Stimulated activated CD4-positive, alpha-beta T cell treated with anti-CD3 and anti-CD28 coated beads, TNF-alpha, amount 100 ng/mL, for 24 hours (primary cell): ENCODE measurements around the gene CNBD2.
A peak's percentile ranks its signal among the peaks of the same experiment; 100 is the strongest.
"Not testable (repeated sequence)": the region's sequence is repeated elsewhere in the genome, so short reads cannot be mapped to it uniquely, and the experiment has no call there.

Source experiments
- DNase-seq, 3 experiments: peaks; one replicate each; pipeline ENCODE4 v3.0.0-alpha.2; 2020; ENCODE audit warnings: low read depth in 3 of 3

Gene CNBD2

GRCh38 chr20:35967979-35968640 is at the start of gene CNBD2:
Gene CNBD2, plus strand, starts transcription at chr20:35968590. Its CDS starts 173 bp downstream, at chr20:35968763.
- DNase-seq: no peak

DNA sequence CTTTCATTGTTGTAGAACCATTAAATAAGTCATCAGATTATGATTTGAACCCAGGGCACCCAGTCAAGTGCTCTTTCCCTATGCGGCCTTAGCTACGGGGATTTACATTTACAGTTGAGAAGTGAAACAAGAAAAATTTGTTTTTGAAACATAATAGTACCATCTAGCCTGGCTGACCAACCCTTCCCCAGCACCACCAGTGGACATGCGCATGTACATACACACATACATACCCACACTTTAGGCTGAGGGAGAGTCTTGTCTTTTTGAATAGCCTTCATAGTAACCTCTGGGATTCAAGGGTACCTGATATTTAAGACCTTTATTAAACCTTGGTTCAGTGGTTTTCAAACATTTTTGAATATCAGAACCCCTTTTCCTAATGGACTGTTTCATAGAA is 47.9 kb upstream of the CNBD2 start:
- no peak for DNase-seq

DNA sequence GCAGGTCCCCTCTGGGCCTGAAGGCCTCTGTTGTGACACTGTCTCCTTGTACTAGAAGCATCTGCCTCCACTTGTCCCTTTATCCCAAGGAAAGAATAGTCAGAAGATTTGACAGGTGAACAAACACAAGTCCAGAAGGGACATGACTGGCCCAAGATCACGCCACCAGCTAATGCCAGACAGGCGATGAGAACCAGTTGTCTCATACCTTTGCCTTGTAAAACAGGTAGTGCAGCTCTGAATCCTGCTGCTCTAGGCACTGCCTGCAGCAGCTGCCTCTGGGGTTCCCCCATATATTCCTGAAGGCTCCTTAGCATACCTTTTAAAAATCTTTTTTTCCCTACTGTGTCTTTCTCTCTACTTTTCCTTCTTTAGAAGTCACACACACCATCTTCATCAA is 39.1 kb upstream of the CNBD2 start:
- DNase-seq: no peak

GRCh38 chr20:35934050-35934449 is 34.3 kb upstream of the CNBD2 start:
- no peak for DNase-seq

- no peak for DNase-seq
Observed at GRCh38 chr20:35939264-35939663, 29.1 kb upstream of the CNBD2 start.

DNA sequence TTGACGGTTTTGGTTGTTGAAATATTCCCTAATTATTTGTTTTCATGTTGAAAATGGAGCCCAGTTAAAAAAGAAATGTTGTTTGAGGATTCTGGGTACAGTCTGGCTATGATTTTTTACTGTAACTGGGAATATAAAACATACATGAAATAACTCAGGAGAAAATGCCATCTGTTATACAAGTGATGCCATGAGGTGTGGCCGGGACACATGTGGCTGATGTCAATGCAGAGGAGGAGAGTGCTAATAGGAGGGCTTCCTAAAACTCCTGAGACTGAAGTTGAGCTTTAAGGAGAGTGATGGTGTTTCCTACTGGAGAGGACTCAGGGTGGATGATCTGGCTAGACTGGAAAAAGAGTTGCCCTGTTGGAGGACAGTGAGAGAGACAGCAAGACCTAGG is 26.8 kb upstream of the CNBD2 start:
- DNase-seq: no peak

GRCh38 chr20:35942243-35942642 is 26.1 kb upstream of the CNBD2 start:
- no peak for DNase-seq

- no peak for DNase-seq
Observed at GRCh38 chr20:35947489-35947888, 20.9 kb upstream of the CNBD2 start.

DNA sequence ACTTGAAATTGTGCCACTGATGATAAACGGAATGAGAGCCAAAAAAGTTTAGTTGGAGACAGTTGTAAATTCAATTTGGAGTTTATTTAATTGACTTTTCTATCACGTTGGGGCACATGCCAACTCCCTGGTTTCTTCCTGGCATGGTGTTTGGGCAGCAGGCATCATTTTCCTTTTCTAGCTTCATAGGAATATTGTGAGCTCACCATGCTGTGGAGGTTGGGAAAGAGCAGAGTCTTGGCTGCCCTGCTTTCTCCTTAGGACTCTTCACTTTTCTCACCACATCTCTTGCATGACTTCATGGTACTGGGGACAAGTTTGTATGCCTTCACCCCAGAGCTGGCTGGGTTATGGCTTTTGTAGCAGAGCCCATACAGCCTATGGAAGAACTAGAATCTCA is 20.5 kb upstream of the CNBD2 start:
- no peak for DNase-seq

GRCh38 chr20:35950093-35950492 is 18.3 kb upstream of the CNBD2 start:
- DNase-seq: no peak

DNA sequence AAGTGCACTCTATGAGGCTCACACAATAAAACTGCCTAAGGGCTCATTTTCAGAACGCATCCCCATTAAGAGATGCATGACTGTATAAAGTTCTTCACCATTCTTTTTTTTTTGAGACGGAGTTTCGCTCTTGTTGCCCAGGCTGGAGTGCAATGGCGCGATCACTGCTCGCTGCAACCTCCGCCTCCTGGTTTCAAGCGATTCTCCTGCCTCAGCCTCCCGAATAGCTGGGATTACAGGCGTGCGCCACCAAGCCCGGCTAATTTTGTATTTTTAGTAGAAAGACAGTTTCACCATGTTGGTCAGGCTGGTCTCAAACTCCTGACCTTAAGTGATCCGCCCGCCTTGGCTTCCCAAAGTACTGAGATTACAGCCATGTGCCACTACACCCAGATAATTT is 16.3 kb upstream of the CNBD2 start:
- DNase-seq: not testable (repeated sequence)

GRCh38 chr20:35952480-35953386 is 15.7 kb upstream of the CNBD2 start:
- DNase-seq: no peak

DNA sequence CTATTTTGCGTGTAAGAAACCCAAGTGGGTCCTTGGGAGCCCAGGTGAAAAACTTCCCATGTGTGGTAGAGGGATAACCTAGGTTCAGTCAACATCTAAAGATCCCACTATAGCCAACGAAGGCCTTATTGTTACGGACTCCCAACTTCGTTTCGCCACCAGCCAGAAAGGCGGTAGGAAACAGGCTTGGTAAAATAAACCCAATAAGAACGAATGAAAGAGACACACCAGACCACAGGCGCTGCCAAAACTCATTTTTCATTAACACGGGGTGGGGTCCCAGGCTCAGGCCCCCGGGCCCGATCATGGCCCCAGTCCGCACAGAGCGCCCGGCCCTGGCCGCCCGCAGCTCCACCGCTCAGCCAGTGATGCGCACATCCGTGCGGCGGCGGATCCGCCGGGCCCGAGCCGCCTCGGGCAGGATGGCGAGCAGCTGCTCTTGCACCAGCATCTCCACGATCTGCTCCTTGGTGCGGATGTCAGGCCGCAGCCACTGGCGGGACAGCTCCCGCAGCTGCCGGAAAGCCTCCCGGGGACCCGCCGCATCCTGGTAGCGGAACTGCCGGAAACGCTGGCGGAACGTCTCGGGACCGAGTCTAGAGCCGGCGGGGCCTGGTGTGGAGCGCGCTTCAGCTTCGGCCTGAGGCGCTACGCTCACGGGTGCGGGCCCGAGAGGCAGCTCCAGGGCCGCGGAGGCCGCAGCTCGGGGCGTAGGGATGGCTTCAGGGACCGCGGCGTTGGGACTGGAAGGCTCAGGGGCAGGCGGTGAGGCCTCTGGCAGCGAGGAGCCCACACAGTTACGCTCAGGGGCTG is 14.8 kb upstream of the CNBD2 start:
- peak; percentile 26 to 60 (median 30) for DNase-seq

DNA sequence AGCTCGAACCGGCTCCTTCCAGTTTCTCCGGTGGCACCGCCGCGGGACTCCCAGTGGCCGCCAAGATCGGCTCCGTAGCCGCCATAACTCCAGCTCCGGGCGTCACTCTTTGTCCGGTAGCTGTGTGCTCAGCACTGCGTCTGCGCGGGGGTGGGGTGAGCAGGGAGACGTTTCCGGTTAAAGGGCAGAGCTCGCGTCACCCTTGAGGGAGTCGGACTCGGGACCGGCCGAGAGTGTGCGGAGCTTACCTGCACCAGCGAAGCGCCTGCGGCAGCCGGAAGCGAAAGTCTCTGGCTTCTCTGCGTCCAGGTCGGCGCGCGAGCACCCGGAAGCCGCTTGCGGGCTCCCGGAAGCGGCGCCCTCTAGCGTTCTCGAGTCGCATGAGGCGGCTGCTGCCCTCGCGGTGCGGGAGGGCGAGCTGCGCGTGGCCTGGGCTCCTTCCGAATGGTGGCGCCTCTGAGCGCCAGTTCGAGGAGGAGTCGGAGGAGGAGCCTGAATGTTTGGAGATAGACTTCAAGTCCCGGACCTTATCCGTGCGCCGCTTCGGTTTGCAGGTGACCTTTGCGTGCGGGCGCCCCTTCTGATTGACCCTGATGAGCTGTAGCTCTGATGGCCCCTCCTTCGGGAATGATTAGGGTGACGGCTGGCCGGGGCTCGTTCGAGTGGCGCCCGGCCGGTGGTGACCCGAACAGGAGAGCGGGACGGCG is 14.0 kb upstream of the CNBD2 start, which contains the start of gene SCAND1:
SCAND1 (minus strand) TSS at position 303 of the 707 bp plus-strand sequence; CDS start at position 85, 218 bp downstream.
- peak; percentile 93 to 98 (median 95) for DNase-seq

GRCh38 chr20:35954907-35955251 is 13.5 kb upstream of the CNBD2 start:
- DNase-seq: peak in 2 of 3 experiments; percentile 12 to 16

GRCh38 chr20:35956616-35957015 is 11.8 kb upstream of the CNBD2 start:
- no peak for DNase-seq

DNA sequence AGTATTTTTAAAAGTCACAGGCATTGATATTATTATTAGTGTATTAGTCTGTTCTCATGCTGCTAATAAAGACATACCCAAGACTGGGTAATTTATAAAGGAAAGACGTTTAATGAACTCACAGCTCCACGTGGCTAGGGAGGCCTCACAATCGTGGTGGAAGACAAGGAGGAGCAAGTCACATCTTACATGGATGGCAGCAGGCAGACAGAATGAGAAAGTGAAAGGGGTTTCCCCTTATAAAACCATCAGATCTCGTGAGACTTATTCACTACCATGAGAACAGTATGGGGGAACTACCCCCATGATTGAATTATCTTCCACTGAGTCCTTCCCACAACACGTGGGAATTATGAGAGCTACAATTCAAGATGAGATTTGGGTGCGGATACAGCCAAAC is 9.1 kb upstream of the CNBD2 start:
- DNase-seq: not testable (repeated sequence)

DNA sequence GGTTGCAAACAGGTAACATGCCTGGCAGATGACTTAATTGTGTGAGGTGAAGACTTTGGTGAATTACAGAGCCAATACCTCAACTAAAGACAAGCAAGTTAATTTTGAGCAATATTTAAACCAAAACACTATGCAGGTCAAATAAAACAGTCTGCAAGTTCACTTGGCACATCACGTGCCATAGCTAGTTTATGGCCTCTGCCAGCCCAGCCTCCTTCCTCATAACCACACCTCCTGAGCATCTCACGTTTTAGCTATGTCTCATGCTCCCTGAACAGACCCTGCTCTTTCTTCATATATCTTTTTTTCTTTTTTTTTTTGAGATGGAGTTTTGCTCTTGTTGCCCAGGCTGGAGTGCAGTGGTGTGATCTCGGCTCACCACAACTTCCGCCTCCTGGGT is 4.5 kb upstream of the CNBD2 start:
- no peak for DNase-seq

- no peak for DNase-seq
Observed at GRCh38 chr20:35968930-35969329, 540 bp downstream of the CNBD2 start.

GRCh38 chr20:35971981-35972380 is 3.6 kb downstream of the CNBD2 start:
- no peak for DNase-seq

DNA sequence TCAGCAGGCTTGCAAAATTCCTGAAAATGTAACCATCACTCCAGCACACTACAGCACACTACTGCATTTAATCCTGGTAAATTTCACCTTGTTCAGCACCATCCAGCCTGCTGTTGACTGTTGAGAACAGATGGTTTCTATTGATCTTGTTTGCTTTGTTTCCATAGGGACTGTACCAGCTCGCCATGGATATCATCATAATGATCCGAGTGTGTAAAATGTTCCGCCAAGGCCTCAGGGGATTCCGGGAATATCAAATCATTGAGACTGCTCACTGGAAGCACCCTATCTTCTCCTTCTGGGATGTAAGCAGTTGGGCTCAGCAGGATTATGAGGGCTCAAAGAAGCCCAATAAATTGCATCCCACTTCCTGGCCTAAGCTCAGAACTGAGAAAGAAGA is 4.1 kb downstream of the CNBD2 start:
- no peak for DNase-seq

- DNase-seq: no peak
Observed at GRCh38 chr20:35974256-35974655, 5.9 kb downstream of the CNBD2 start.
